Caco-2 (cell line): Measurements from ENCODE around the gene SNX21. TPM values are rescaled to one million over a fixed set of nuclear protein-coding genes. Genes with fewer than 3 reads are reported as not detected.

Experiments
- BruUV-seq: library from RNA; stranded (reverse); fragments of 400-500 nt; replicated peaks from 2 replicates; lab custom pipeline; 2021; lab: Mats Ljungman, UMichigan
- CTCF ChIA-PET: fragments of 300-600 bp; sonication (Branson Sonifier 250); formaldehyde crosslinking; loops from one replicate; lab custom pipeline; 2022; ENCODE audit warnings: antibody characterized with exemption; lab: Charles Lee
- POLR2A ChIA-PET: fragments of 300-600 bp; sonication (Branson Sonifier 250); formaldehyde crosslinking; loops from one replicate; lab custom pipeline; 2022; ENCODE audit warnings: antibody characterized with exemption; lab: Charles Lee
- DNase-seq, 2 experiments: peaks; one replicate each; pipeline versions ENCODE4 v3.0.0 to v3.0.0-alpha.2; 2020 to 2022
- H3K27me3 ChIP-seq: replicated peaks from 2 replicates; pipeline ENCODE4 v1.6.0; 2011; ENCODE audit warnings: low read length; ENCODE audit not compliant: control insufficient read depth, insufficient read depth
- H3K36me3 ChIP-seq: 2 replicates; pipeline ENCODE4 v1.5.1; 2011; ENCODE audit warnings: low read length; ENCODE audit not compliant: control insufficient read depth, insufficient read depth
- H3K4me1 ChIP-seq: fragments of 250-450 bp; sonication (Bioruptor Pico); 2 replicates; pipeline ENCODE4 v1.5.1; 2020; ENCODE audit warnings: mild to moderate bottlenecking
- H3K4me3 ChIP-seq: 2 replicates; pipeline ENCODE4 v1.5.1; 2011; ENCODE audit warnings: low read depth, mild to moderate bottlenecking, control low read depth, low read length
- H3K9me3 ChIP-seq: fragments of 250-450 bp; sonication (Bioruptor Pico); 2 replicates; pipeline ENCODE4 v1.5.1; 2020; ENCODE audit warnings: mild to moderate bottlenecking, moderate library complexity
- H3K27ac Mint-ChIP-seq: one replicate; pipeline ENCODE4 v1.8.0; 2022; ENCODE audit warnings: mixed read lengths; ENCODE audit not compliant: unreplicated experiment
- H3K27me3 Mint-ChIP-seq: one replicate; pipeline ENCODE4 v1.8.0; 2022; ENCODE audit warnings: mixed read lengths; ENCODE audit not compliant: insufficient read depth, unreplicated experiment
- H3K36me3 Mint-ChIP-seq: one replicate; pipeline ENCODE4 v1.8.0; 2022; ENCODE audit warnings: mild to moderate bottlenecking, mixed read lengths; ENCODE audit not compliant: insufficient read depth, unreplicated experiment
- H3K4me1 Mint-ChIP-seq: one replicate; pipeline ENCODE4 v1.8.0; 2022; ENCODE audit warnings: low read depth, mixed read lengths; ENCODE audit not compliant: unreplicated experiment
- H3K4me3 Mint-ChIP-seq: one replicate; pipeline ENCODE4 v1.8.0; 2022; ENCODE audit warnings: mild to moderate bottlenecking, moderate library complexity, mixed read lengths; ENCODE audit not compliant: unreplicated experiment
- H3K9me3 Mint-ChIP-seq: one replicate; pipeline ENCODE4 v1.8.0; 2022; ENCODE audit warnings: mixed read lengths; ENCODE audit not compliant: unreplicated experiment
- intact Hi-C: fragments of 100-400 bp; cut with micrococcal nuclease; formaldehyde crosslinking; loops from one replicate; pipeline ENCODE4 v1.10.0; 2022; ENCODE audit not compliant: unreplicated experiment
- total RNA-seq: library from RNA; stranded (reverse); gene quantifications from 2 replicates; pipeline ENCODE4 v1.2.3, GENCODE V29; 2022
- TF ChIP-seq, protein P1 (sequence below), 2 experiments: fragments of 200-600 bp in 1 of 2; IDR thresholded peaks; 1 replicate in 1 of 2; 2 replicates in 1 of 2; pipeline versions ENCODE4 v1.5.1 to v1.8.0; 2011 to 2022; ENCODE audit warnings: antibody characterized with exemption in 1 of 2, control low read depth in 1 of 2, inconsistent platforms in 1 of 2, low read depth in 1 of 2, low read length in 1 of 2, mild to moderate bottlenecking in 1 of 2, moderate library complexity in 1 of 2; ENCODE audit not compliant: insufficient read depth in 1 of 2, severe bottlenecking in 1 of 2, unreplicated experiment in 1 of 2

Gene SNX21
- total RNA-seq, 1 experiment from 2014 or later, result 15.6 TPM

DNA sequence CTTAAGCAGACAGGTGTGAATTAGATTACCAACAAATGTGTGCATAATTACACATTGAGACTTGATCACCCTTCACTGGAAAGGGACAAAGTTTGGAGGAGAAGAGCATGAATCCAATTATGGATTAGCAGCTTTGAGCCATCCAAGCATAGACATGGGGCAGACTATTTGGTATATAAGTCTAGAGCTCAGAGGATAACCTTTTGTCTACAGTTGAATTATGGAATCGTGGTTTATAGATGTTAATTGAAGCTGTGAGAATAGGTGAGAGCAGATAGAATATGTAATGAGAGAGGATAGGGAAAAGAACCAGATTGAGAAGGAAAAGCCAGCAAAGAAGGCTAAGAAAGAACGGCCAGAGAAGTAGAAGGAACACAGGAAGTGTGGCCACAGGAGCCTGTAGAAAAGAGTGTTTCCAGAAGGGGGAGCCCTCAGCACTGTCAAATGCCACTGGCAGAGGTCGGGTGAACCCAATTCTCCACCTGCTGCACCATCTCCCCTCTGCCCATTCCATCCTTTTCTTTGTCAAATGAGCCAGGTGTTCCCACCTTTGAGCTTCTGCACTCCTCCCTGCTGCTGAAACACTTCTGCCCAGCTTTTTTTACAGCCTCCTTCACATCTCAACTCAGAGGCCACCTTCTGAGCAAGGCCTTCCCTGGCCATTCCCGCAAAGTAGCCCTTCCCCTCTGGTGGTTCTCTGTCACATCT is 34.5 kb upstream of the SNX21 start:
- Mint-ChIP-seq H3K27ac (no peak overlapping the region), H3K4me3 (no peak overlapping the region), H3K27me3 (no peaks in the 10 kb centered on the region), H3K36me3 (peaks cover 40% of the 10 kb centered on the region), H3K9me3 (no peaks in the 10 kb centered on the region), H3K4me1 (no peaks in the 10 kb centered on the region)
- intact Hi-C loops, result loop anchor here (1.0 kb wide), 3 partner anchors 13 to 164 kb away; partner anchors contain the start of genes CTSA, NEURL2 and UBE2C
- H3K36me3 ChIP-seq, result peaks cover 4% of the 10 kb centered on the region; the same call in 1 of the 2 replicates
- no peaks in the 10 kb centered on the region for H3K4me1 ChIP-seq
- no peaks in the 10 kb centered on the region for H3K27me3 ChIP-seq
- H3K4me3 ChIP-seq, result no peak overlapping the region
- DNase-seq, result peak; percentile 81 to 89
- no peaks in the 10 kb centered on the region for H3K9me3 ChIP-seq
- POLR2A ChIA-PET, result interaction anchor here (0.6 kb wide), 2 partner anchors 383 to 1702 kb away, joined by 4 to 5 read pairs; partner anchors contain the start of gene PIGT
- CTCF ChIA-PET, result interaction anchor here (0.6 to 3.2 kb wide), 13 partner anchors 21 to 1228 kb away, joined by 3 to 16 read pairs (median 4); partner anchors contain the start of genes CTSA, NEURL2 and ZSWIM1
- TF ChIP-seq, protein P1, sequence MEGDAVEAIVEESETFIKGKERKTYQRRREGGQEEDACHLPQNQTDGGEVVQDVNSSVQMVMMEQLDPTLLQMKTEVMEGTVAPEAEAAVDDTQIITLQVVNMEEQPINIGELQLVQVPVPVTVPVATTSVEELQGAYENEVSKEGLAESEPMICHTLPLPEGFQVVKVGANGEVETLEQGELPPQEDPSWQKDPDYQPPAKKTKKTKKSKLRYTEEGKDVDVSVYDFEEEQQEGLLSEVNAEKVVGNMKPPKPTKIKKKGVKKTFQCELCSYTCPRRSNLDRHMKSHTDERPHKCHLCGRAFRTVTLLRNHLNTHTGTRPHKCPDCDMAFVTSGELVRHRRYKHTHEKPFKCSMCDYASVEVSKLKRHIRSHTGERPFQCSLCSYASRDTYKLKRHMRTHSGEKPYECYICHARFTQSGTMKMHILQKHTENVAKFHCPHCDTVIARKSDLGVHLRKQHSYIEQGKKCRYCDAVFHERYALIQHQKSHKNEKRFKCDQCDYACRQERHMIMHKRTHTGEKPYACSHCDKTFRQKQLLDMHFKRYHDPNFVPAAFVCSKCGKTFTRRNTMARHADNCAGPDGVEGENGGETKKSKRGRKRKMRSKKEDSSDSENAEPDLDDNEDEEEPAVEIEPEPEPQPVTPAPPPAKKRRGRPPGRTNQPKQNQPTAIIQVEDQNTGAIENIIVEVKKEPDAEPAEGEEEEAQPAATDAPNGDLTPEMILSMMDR (IDR thresholded peaks at IDR 0.05; ENCODE audit: insufficient read depth in 1 of 2, low read depth in 1 of 2, low read length in 1 of 2, severe bottlenecking in 1 of 2, unreplicated experiment in 1 of 2), result peak; percentile 94 to 96
- no TSS peak for BruUV-seq

DNA sequence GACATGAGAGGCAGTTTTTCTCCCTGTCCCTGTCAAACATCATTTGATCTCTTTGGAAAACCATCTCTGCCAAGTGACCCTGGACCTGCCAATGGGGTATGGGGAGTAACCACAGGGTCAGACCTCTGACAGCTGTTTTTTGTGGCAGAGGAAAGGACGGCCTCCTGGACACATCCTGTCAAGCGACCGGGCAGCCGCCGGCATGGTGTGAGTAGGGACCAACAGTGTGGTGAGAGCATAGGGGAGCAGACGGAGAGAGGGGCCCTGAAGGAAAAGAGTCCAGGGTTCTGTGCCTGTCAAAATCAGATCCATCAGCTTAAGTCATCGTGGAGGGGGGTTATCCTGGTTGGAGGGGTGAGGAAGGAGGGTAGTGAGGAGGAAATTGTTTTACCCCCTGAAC is 31.7 kb upstream of the SNX21 start:
- peaks cover 36% of the 10 kb centered on the region for H3K36me3 Mint-ChIP-seq
- no peaks in the 10 kb centered on the region for H3K27me3 Mint-ChIP-seq
- TF ChIP-seq, protein P1 (IDR thresholded peaks at IDR 0.05; ENCODE audit: insufficient read depth in 1 of 2, low read depth in 1 of 2, low read length in 1 of 2, severe bottlenecking in 1 of 2, unreplicated experiment in 1 of 2), result no peak
- no peak overlapping the region for H3K4me3 Mint-ChIP-seq
- no peak overlapping the region for H3K27ac Mint-ChIP-seq
- H3K9me3 ChIP-seq, result no peaks in the 10 kb centered on the region
- H3K4me1 ChIP-seq, result no peaks in the 10 kb centered on the region
- POLR2A ChIA-PET, result no interaction called here
- H3K36me3 ChIP-seq, result peaks cover 12% of the 10 kb centered on the region
- intact Hi-C loops, result no loop called here
- BruUV-seq, result no TSS peak
- H3K4me3 ChIP-seq, result no peak overlapping the region
- CTCF ChIA-PET, result interaction anchor here (1.4 kb wide), 1 partner anchor 163 kb away, joined by 5 read pairs; no protein-coding TSS in a partner anchor
- no peaks in the 10 kb centered on the region for H3K4me1 Mint-ChIP-seq
- no peak for DNase-seq
- no peaks in the 10 kb centered on the region for H3K27me3 ChIP-seq
- no peaks in the 10 kb centered on the region for H3K9me3 Mint-ChIP-seq

DNA sequence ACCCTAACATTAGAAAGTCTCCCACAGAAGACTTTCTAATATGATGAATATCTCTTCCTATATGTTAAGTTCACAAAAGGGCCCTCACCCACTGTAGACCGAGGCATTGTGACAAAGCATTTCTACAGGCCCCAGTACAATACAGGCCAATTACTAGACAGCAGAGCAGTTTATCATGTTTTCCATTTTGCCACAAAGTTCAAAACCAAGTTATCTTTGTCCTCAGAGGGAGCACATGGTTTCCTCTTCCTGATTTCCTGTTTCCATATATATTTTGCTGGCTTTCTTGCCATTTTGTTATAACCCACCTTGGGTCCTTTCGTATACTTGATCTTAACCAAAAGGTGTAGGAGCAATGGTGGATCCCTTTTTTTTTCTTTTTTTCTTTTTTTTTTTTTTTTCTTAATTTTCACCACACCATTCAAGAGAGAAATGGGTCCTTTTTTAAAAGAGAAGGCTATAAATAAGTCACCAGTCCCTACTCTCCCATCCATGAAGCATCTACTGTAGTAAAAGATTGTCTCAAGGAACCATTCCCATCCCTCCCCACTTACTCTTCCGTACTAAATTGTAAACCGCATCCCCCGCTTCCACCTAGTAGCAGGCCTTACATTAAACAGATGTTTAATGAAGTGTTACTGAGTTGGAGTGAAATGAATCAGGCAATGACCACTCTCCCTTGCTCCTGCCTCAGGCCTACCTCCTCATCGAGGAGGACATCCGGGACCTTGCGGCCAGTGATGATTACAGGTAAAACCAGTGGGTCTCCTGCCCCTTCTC is 23.2 kb upstream of the SNX21 start:
- ChIA-PET POLR2A (no interaction called here), CTCF (no interaction called here)
- Histone ChIP-seq H3K9me3 (no peaks in the 10 kb centered on the region), H3K4me3 (no peak overlapping the region), H3K27me3 (no peaks in the 10 kb centered on the region), H3K36me3 (peaks cover 14% of the 10 kb centered on the region), H3K4me1 (peaks cover 14% of the 10 kb centered on the region; the same call in 1 of the 2 replicates)
- Mint-ChIP-seq H3K9me3 (no peaks in the 10 kb centered on the region), H3K36me3 (peaks cover 75% of the 10 kb centered on the region), H3K27ac (no peak overlapping the region), H3K27me3 (no peaks in the 10 kb centered on the region), H3K4me3 (no peak overlapping the region), H3K4me1 (peaks cover 7% of the 10 kb centered on the region)
- no TSS peak for BruUV-seq
- intact Hi-C loops, result loop anchor here (5.0 kb wide), 2 partner anchors 82 to 162 kb away; partner anchors contain the start of genes CTSA, NEURL2 and ZNF335
- TF ChIP-seq, protein P1 (IDR thresholded peaks at IDR 0.05; ENCODE audit: insufficient read depth in 1 of 2, low read depth in 1 of 2, low read length in 1 of 2, severe bottlenecking in 1 of 2, unreplicated experiment in 1 of 2), result no peak
- no peak for DNase-seq
